ENCODE measurements around the gene STXBP4. TPM values are rescaled to one million over a fixed set of nuclear protein-coding genes. Genes with fewer than 3 reads are reported as not detected.

Gene STXBP4
- total and polyA plus RNA-seq, 7 donors = 0.53 to 4.1 (median 2.3) TPM

- 76 to 96% (median 92%) methylated on average over 3 of the region's 3 CpGs for WGBS, 3 donors
These were observed 3.3 kb downstream of the STXBP4 start for GRCh38 chr17:54971901-54972300.

DNA sequence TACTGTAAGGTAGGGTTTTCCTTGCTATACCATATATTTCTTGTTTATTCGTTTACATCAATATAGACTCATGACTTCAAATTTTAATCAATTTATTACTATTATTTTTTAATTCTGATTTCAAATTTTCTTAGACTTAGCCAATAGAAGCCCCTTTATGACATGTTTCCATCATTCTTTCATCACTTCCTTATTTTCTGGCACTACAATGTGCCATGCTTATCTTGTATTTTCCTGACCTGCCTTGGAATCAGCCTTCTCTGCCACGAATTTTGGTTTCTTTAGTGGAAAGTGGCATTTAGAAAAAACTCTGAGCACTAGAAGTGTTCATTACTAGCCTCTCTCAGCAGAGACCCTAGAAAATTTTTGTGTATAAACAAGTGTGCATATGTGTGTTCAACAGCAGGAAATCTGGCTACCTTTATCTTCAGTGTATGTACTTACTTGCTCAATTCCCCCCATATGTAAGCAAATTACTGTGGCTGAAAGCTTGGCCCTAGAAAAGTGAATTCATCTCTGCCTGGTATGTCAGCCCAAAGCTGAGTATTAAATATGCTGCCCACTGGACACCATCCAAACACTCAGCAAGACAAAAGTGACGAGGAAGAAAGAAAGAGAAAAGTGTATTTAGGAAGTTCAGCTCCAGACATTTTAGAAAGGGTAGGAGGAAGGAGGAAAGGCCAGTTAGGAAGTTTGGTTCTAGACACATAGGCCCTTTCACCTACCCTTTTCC, 4.0 kb downstream of the STXBP4 start:
- Histone ChIP-seq H3K4me3 (no peak overlapping the region), H3K4me1 (peaks cover 8% of the 10 kb centered on the region), H3K27me3 (ENCODE audit: insufficient read depth in 3 of 3, low read length in 2 of 3) (no peaks in the 10 kb centered on the region), H3K27ac (no peak overlapping the region), H3K36me3 (ENCODE audit: insufficient read depth in 1 of 2, low read depth in 1 of 2) (no peaks in the 10 kb centered on the region), H3K9me3 (no peaks in the 10 kb centered on the region)
- 79 to 87% (median 83%) methylated on average over 3 of the region's 3 CpGs for WGBS, 3 donors
- ATAC-seq (no peak), DNase-seq (no peak)
- intact Hi-C loops (cut with DNase I) = no loop called here
- no peak for TF ChIP-seq CTCF (IDR thresholded peaks at IDR 0.05)

More at GRCh38 chr17:54971901-54972300, 3.3 kb downstream of the STXBP4 start:
- no peak for ATAC-seq
- no peak for TF ChIP-seq CTCF (IDR thresholded peaks at IDR 0.05)
- DNase-seq = no peak
- Histone ChIP-seq H3K27me3 (ENCODE audit: insufficient read depth in 3 of 3, low read length in 2 of 3) (no peaks in the 10 kb centered on the region), H3K9me3 (no peaks in the 10 kb centered on the region), H3K27ac (no peak overlapping the region), H3K4me1 (peaks cover 14% of the 10 kb centered on the region), H3K4me3 (no peak overlapping the region), H3K36me3 (ENCODE audit: insufficient read depth in 1 of 2, low read depth in 1 of 2) (no peaks in the 10 kb centered on the region)
- intact Hi-C loops (cut with DNase I) = no loop called here

GRCh38 chr17:54974759-54975158, 6.2 kb downstream of the STXBP4 start:
- H3K27me3 ChIP-seq (ENCODE audit: insufficient read depth in 3 of 3, low read length in 2 of 3) = no peaks in the 10 kb centered on the region
- no peak overlapping the region for H3K27ac ChIP-seq
- intact Hi-C loops (cut with DNase I) = no loop called here
- H3K4me1 ChIP-seq = peaks cover 6% of the 10 kb centered on the region
- 82 to 91% (median 88%) methylated on average over 3 of the region's 3 CpGs for WGBS, 3 donors
- no peak for TF ChIP-seq CTCF (IDR thresholded peaks at IDR 0.05)
- DNase-seq = no peak
- no peaks in the 10 kb centered on the region for H3K36me3 ChIP-seq (ENCODE audit: insufficient read depth in 1 of 2, low read depth in 1 of 2)
- no peak overlapping the region for H3K4me3 ChIP-seq
- ATAC-seq = no peak
- no peaks in the 10 kb centered on the region for H3K9me3 ChIP-seq

GRCh38 chr17:54976316-54976715, 7.8 kb downstream of the STXBP4 start:
- intact Hi-C loops (cut with DNase I) = no loop called here
- no peak for ATAC-seq
- no peaks in the 10 kb centered on the region for H3K27me3 ChIP-seq (ENCODE audit: insufficient read depth in 3 of 3, low read length in 2 of 3)
- H3K27ac ChIP-seq = no peak overlapping the region
- H3K4me3 ChIP-seq = no peak overlapping the region
- H3K4me1 ChIP-seq = no peaks in the 10 kb centered on the region
- no peaks in the 10 kb centered on the region for H3K9me3 ChIP-seq
- DNase-seq = no peak
- TF ChIP-seq CTCF (IDR thresholded peaks at IDR 0.05) = no peak
- no peaks in the 10 kb centered on the region for H3K36me3 ChIP-seq (ENCODE audit: insufficient read depth in 1 of 2, low read depth in 1 of 2)
- WGBS, 3 donors = 92 to 97% (median 94%) methylated on average over 3 of the region's 3 CpGs

DNA sequence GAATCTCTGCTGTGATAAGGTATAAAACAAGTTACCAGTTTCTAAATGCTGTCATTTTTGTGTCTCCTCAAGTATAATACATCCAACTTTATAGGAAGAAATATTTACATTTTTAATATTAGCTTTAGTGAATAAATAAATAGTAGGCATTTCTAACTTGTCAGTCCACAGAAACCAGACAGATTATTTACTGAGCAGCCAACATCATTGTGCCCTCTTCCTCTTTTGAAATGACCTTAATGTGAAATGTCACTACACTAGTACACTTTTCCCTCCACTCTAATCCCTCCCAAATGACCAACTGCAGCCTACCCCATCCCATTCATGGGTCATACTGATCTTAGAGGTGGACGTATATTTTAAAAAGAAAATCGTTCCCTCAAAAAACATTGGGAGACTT, 9.2 kb downstream of the STXBP4 start:
- Histone ChIP-seq H3K27ac (no peak overlapping the region), H3K4me3 (no peak overlapping the region), H3K36me3 (ENCODE audit: insufficient read depth in 1 of 2, low read depth in 1 of 2) (no peaks in the 10 kb centered on the region), H3K9me3 (no peaks in the 10 kb centered on the region), H3K4me1 (no peaks in the 10 kb centered on the region), H3K27me3 (ENCODE audit: insufficient read depth in 3 of 3, low read length in 2 of 3) (no peaks in the 10 kb centered on the region)
- DNase-seq (no peak), ATAC-seq (no peak)
- intact Hi-C loops (cut with DNase I) = no loop called here
- no peak for TF ChIP-seq CTCF (IDR thresholded peaks at IDR 0.05)
- WGBS, 3 donors = 82 to 95% (median 94%) methylated on average over 2 of the region's 2 CpGs
